Panc1 (cell line): ENCODE data around the gene ESRRA. TPM values are rescaled to one million over a fixed set of nuclear protein-coding genes. Genes with fewer than 3 reads are reported as not detected.

Source experiments
- ATAC-seq: fragments of 200-7000 bp; cut with Tn5 transposase; 2 replicates; pipeline ENCODE4 v1.9.1; 2020; ENCODE audit warnings: mild to moderate bottlenecking, moderate library complexity
- BruUV-seq: library from RNA; stranded (reverse); fragments of 400-500 nt; replicated peaks from 2 replicates; lab custom pipeline; 2021; lab: Mats Ljungman, UMichigan
- CTCF ChIA-PET: fragments of 300-600 bp; sonication (Branson Sonifier 250); formaldehyde crosslinking; loops from one replicate; lab custom pipeline; 2022; ENCODE audit warnings: antibody characterized with exemption; lab: Charles Lee
- POLR2A ChIA-PET: fragments of 300-600 bp; sonication (Branson Sonifier 250); formaldehyde crosslinking; loops from one replicate; lab custom pipeline; 2022; ENCODE audit warnings: antibody characterized with exemption; lab: Charles Lee
- DNase-seq: peaks from one replicate; pipeline ENCODE4 v3.0.0-alpha.2; 2010; ENCODE audit warnings: low read depth, low spot score
- H3K27ac ChIP-seq: 2 replicates; pipeline ENCODE4 v1.5.1; 2011; ENCODE audit warnings: mild to moderate bottlenecking, low read length, inconsistent platforms
- H3K27me3 ChIP-seq: fragments of 200-500 bp; sonication (Bioruptor generic); 2 replicates; pipeline ENCODE4 v1.6.0; 2014; ENCODE audit warnings: low read length, inconsistent platforms; ENCODE audit not compliant: control insufficient read depth, insufficient read depth
- H3K36me3 ChIP-seq: fragments of 200-500 bp; sonication (Bioruptor generic); 2 replicates; pipeline ENCODE4 v1.5.1; 2014; ENCODE audit warnings: inconsistent platforms, mild to moderate bottlenecking, low read length, moderate library complexity; ENCODE audit not compliant: control insufficient read depth, insufficient read depth
- H3K4me1 ChIP-seq: 2 replicates; pipeline ENCODE4 v1.5.1; 2011; ENCODE audit warnings: inconsistent platforms, mild to moderate bottlenecking, low read length, moderate library complexity; ENCODE audit not compliant: control insufficient read depth, insufficient read depth
- H3K4me3 ChIP-seq, 2 experiments: 2 replicates each; pipeline ENCODE4 v1.5.1; 2011 to 2012; ENCODE audit warnings: low read depth in 2 of 2, low read length in 2 of 2, mild to moderate bottlenecking in 2 of 2, inconsistent platforms in 1 of 2, moderate library complexity in 1 of 2
- H3K9me3 ChIP-seq: fragments of 200-500 bp; sonication (Bioruptor generic); 2 replicates; pipeline ENCODE4 v1.5.1; 2014; ENCODE audit warnings: low read depth, mild to moderate bottlenecking, inconsistent platforms, low read length, moderate library complexity; ENCODE audit not compliant: control insufficient read depth, insufficient read depth
- CTCF ChIP-seq: fragments of 450-650 bp; IDR thresholded peaks from 2 replicates; pipeline ENCODE4 v1.5.1; 2017; ENCODE audit warnings: mild to moderate bottlenecking
- POLR2AphosphoS5 ChIP-seq: IDR thresholded peaks from 2 replicates; pipeline ENCODE4 v1.6.1; 2012; ENCODE audit warnings: mild to moderate bottlenecking, low read depth, low read length, moderate library complexity
- REST ChIP-seq, 2 experiments: IDR thresholded peaks; 2 replicates each; pipeline ENCODE4 v1.6.1; 2011 to 2012; ENCODE audit warnings: low read depth in 2 of 2, control low read depth in 1 of 2, low read length in 1 of 2, mild to moderate bottlenecking in 1 of 2, moderate library complexity in 1 of 2; ENCODE audit not compliant: insufficient read depth in 1 of 2
- SIN3A ChIP-seq: IDR thresholded peaks from 2 replicates; pipeline ENCODE4 v1.6.1; 2012; ENCODE audit warnings: low read depth, mild to moderate bottlenecking, low read length, moderate library complexity, borderline replicate concordance; ENCODE audit not compliant: insufficient read depth
- TCF7L2 ChIP-seq: IDR thresholded peaks from 2 replicates; pipeline ENCODE4 v1.6.1; 2011; ENCODE audit warnings: mild to moderate bottlenecking, low read depth, low read length, inconsistent platforms
- in situ Hi-C: cut with HindIII; loops from 2 replicates; pipeline ENCODE4 v1.10.0; 2016; ENCODE audit warnings: low sequenced_read_pairs, low pct_unique_long_range_greater_than_20kb
- intact Hi-C: fragments of 100-400 bp; cut with micrococcal nuclease; formaldehyde crosslinking; loops from one replicate; pipeline ENCODE4 v1.10.0; 2022; ENCODE audit not compliant: unreplicated experiment
- total RNA-seq: library from RNA; stranded (reverse); gene quantifications from one replicate; pipeline ENCODE4 v1.2.1, GENCODE V29; 2021; ENCODE audit not compliant: unreplicated experiment

The ESRRA gene
- total RNA-seq, 1 experiment from 2014 or later = 81.6 TPM

- no peak for DNase-seq
- in situ Hi-C loops (no loop called here), intact Hi-C loops (no loop called here)
- BruUV-seq = no TSS peak
- Histone ChIP-seq H3K36me3 (no peaks in the 10 kb centered on the region), H3K27ac (no peak within 1 kb of the TSS), H3K4me3 (no peak within 1 kb of the TSS), H3K27me3 (no peaks in the 10 kb centered on the region), H3K9me3 (no peaks in the 10 kb centered on the region), H3K4me1 (peaks cover 26% of the 10 kb centered on the region)
- no peak for ATAC-seq
- TF ChIP-seq SIN3A (no peak), TCF7L2 (no peak), POLR2AphosphoS5 (no peak), CTCF (no peak), REST (IDR thresholded peaks at IDR 0.05; ENCODE audit: insufficient read depth in 1 of 2, low read depth in 2 of 2, low read length in 1 of 2) (no peak)
- CTCF ChIA-PET = no interaction called here
- POLR2A ChIA-PET = no interaction called here
Observed at GRCh38 chr11:64339754-64340408, 34.6 kb downstream of the ESRRA start, which contains the start of gene CCDC88B. CCDC88B (plus strand) TSS chr11:64340204; CDS start chr11:64340267, 63 bp downstream.

GRCh38 chr11:64340671-64341335 lies 35.5 kb downstream of the ESRRA start:
- POLR2A ChIA-PET = interaction anchor here (0.6 kb wide), 1 partner anchor 15 kb away, joined by 5 read pairs; no protein-coding TSS in a partner anchor
- H3K9me3 ChIP-seq = no peaks in the 10 kb centered on the region
- H3K4me3 ChIP-seq = no peak overlapping the region
- ATAC-seq (no peak), DNase-seq (no peak)
- H3K27ac ChIP-seq = no peak overlapping the region
- CTCF ChIA-PET = interaction anchor here (0.6 to 2.3 kb wide), 5 partner anchors 9 to 134 kb away, joined by 3 to 33 read pairs (median 3); partner anchors contain the start of gene PRDX5
- in situ Hi-C loops (no loop called here), intact Hi-C loops (no loop called here)
- H3K4me1 ChIP-seq = peaks cover 22% of the 10 kb centered on the region
- no peaks in the 10 kb centered on the region for H3K36me3 ChIP-seq
- TF ChIP-seq REST (IDR thresholded peaks at IDR 0.05; ENCODE audit: insufficient read depth in 1 of 2, low read depth in 2 of 2, low read length in 1 of 2) (no peak), SIN3A (no peak), TCF7L2 (no peak), POLR2AphosphoS5 (no peak), CTCF (no peak)
- no TSS peak for BruUV-seq
- H3K27me3 ChIP-seq = no peaks in the 10 kb centered on the region
